ENCODE data around the gene BRD3. TPM values are rescaled to one million over a fixed set of nuclear protein-coding genes. Genes with fewer than 3 reads are reported as not detected.

Gene BRD3
- total and polyA plus RNA-seq, 2 of the 8 experiments (the other 6 are each of a cell fraction or from before 2014, with no cell fraction given): 31.0 to 82.7 TPM

DNA sequence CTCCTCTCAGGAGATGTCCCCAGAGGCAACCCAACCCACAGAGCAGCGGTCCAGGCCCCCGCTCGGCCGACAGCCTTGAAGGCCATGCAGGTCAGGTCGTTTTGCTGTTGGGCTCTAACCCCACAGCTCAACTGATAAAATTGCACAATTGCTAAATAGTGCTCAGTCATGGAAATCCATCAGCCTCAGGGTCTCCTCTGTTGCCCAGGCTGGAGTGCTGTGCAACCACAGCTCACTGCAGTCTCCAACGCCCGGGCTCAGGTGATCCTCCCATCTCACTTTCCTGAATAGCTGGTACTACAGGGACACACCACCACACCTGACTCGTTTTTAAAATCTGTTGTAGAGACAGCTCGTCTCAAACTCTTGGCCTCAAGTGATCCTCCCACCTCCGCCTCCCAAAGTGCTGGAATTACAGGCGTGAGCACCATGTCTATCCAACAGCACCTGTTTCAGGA lies 24.3 kb downstream of the BRD3 start:
- no peak overlapping the region for H3K18ac ChIP-seq (ENCODE audit: extremely low read depth, low read length)
- H4K5ac ChIP-seq (ENCODE audit: insufficient read length, low read depth, low read length): no peak overlapping the region
- H3K9ac ChIP-seq (replicated peaks in 1 of 4; ENCODE audit: extremely low read depth in 1 of 4, low read depth in 3 of 4, low read length in 3 of 4): no peak overlapping the region
- no peak overlapping the region for H3K23ac ChIP-seq (ENCODE audit: insufficient read length)
- no peak overlapping the region for H2BK5ac ChIP-seq (ENCODE audit: low read depth, low read length)
- ChIA-PET CTCF (ENCODE audit: partially characterized antibody) (interaction anchor here (1.5 kb wide), 1 partner anchor 8 kb away, joined by 3 read pairs; no protein-coding TSS in a partner anchor), POLR2A (ENCODE audit: partially characterized antibody) (interaction anchor here (0.8 kb wide), 1 partner anchor 11 kb away, joined by 3 read pairs; no protein-coding TSS in a partner anchor)
- no peak overlapping the region for H4K8ac ChIP-seq (ENCODE audit: extremely low read depth, insufficient read depth, low read length)
- H4K91ac ChIP-seq (replicated peaks; ENCODE audit: insufficient read length, low read length): no peak overlapping the region
- H2AFZ ChIP-seq (ENCODE audit: low read length): no peak overlapping the region
- DNase-seq (ENCODE audit: low read depth in 1 of 2, low spot score in 2 of 2) (no peak), FAIRE-seq (no peak)
- H3K36me3 ChIP-seq (ENCODE audit: control insufficient read depth in 2 of 4, insufficient read depth in 4 of 4, low read length in 3 of 4): peaks cover 38 to 75% (median 62%) of the 10 kb centered on the region in 4 experiments
- no peaks in the 10 kb centered on the region for H3K79me2 ChIP-seq (ENCODE audit: control insufficient read depth in 1 of 2, insufficient read depth in 2 of 2, low read length in 2 of 2)
- H3K27me3 ChIP-seq (replicated peaks in 1 of 4; ENCODE audit: control insufficient read depth in 3 of 4, extremely low read depth in 1 of 4, insufficient read depth in 3 of 4, low read length in 3 of 4): no peaks in the 10 kb centered on the region
- H2BK20ac ChIP-seq (ENCODE audit: low read length): no peak overlapping the region
- 68% methylated on average over 7 of the region's 11 CpGs; no CpG with 5 or more reads in 1 of the 2 experiments for WGBS, 2 experiments (ENCODE audit: extremely low coverage in 1 of 2, insufficient coverage in 1 of 2, insufficient read length in 1 of 2, insufficient replicate concordance in 2 of 2, low coverage in 1 of 2, low lambda C conversion rate in 2 of 2, missing lambda C conversion rate in 1 of 2)
- H3K56ac ChIP-seq (replicated peaks; ENCODE audit: insufficient read length, low read depth, low read length): no peak overlapping the region
- no peaks in the 10 kb centered on the region; a peak in 1 of 7 replicates for H3K4me1 ChIP-seq (replicated peaks in 1 of 4; ENCODE audit: control insufficient read depth in 3 of 4, insufficient read depth in 4 of 4, low read length in 3 of 4)
- H2AK5ac ChIP-seq (ENCODE audit: low read depth, low read length): no peak overlapping the region
- no peak for TF ChIP-seq CEBPB (IDR thresholded peaks at IDR 0.05; ENCODE audit: low read depth, low read length)
- TF ChIP-seq PHF8 (conservative IDR thresholded peaks at IDR 0.05; ENCODE audit: low read depth, low read length): no peak
- no peak for TF ChIP-seq POLR2A (IDR thresholded peaks at IDR 0.05; ENCODE audit: control extremely low read depth in 1 of 2, low read depth in 2 of 2, low read length in 2 of 2)
- no peak for TF ChIP-seq CREB1 (IDR thresholded peaks at IDR 0.05)
- no peak for TF ChIP-seq TBP (IDR thresholded peaks at IDR 0.05; ENCODE audit: low read depth, low read length)
- TF ChIP-seq HDAC2 (IDR thresholded peaks at IDR 0.05; ENCODE audit: borderline replicate concordance in 1 of 2, low read depth in 2 of 2, low read length in 2 of 2): no peak
- no peak for TF ChIP-seq CBX5 (IDR thresholded peaks at IDR 0.05; ENCODE audit: low read depth, low read length)
- TF ChIP-seq TCF12 (IDR thresholded peaks at IDR 0.05; ENCODE audit: low read depth, low read length): no peak
- TF ChIP-seq, protein P1, sequence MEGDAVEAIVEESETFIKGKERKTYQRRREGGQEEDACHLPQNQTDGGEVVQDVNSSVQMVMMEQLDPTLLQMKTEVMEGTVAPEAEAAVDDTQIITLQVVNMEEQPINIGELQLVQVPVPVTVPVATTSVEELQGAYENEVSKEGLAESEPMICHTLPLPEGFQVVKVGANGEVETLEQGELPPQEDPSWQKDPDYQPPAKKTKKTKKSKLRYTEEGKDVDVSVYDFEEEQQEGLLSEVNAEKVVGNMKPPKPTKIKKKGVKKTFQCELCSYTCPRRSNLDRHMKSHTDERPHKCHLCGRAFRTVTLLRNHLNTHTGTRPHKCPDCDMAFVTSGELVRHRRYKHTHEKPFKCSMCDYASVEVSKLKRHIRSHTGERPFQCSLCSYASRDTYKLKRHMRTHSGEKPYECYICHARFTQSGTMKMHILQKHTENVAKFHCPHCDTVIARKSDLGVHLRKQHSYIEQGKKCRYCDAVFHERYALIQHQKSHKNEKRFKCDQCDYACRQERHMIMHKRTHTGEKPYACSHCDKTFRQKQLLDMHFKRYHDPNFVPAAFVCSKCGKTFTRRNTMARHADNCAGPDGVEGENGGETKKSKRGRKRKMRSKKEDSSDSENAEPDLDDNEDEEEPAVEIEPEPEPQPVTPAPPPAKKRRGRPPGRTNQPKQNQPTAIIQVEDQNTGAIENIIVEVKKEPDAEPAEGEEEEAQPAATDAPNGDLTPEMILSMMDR (IDR thresholded peaks at IDR 0.05; ENCODE audit: control extremely low read depth in 1 of 3, insufficient read depth in 1 of 3, low read depth in 1 of 3, low read length in 3 of 3): no peak
- TF ChIP-seq HDAC6 (IDR thresholded peaks at IDR 0.05; ENCODE audit: low read depth, low read length): no peak
- TF ChIP-seq FOSL1 (IDR thresholded peaks at IDR 0.05; ENCODE audit: insufficient read depth, low read depth, low read length): no peak
- no peak overlapping the region for H2BK12ac ChIP-seq (ENCODE audit: low read depth, low read length)
- H2BK120ac ChIP-seq (replicated peaks; ENCODE audit: low read depth, low read length): no peak overlapping the region
- H3K27ac ChIP-seq (ENCODE audit: low read depth, low read length): no peak overlapping the region
- H3K4me3 ChIP-seq (ENCODE audit: extremely low read depth in 1 of 4, insufficient read depth in 2 of 4, low read depth in 3 of 4, low read length in 4 of 4): no peak overlapping the region
- no peaks in the 10 kb centered on the region for H3K9me3 ChIP-seq (ENCODE audit: insufficient read depth in 2 of 2, low read depth in 1 of 2, low read length in 1 of 2)
- H4K20me1 ChIP-seq (replicated peaks in 1 of 2; ENCODE audit: control insufficient read depth in 1 of 2, insufficient read depth in 2 of 2, low read length in 2 of 2): peaks cover 14 to 16% of the 10 kb centered on the region in 2 experiments
- no peak overlapping the region for H3K4me2 ChIP-seq (ENCODE audit: insufficient read depth in 1 of 2, low read depth in 2 of 2, low read length in 2 of 2)
- no peak overlapping the region for H3K4ac ChIP-seq (replicated peaks; ENCODE audit: insufficient read length, low read depth, low read length)
- no peak overlapping the region for H2BK15ac ChIP-seq (ENCODE audit: low read length)
- no peaks in the 10 kb centered on the region for H3K23me2 ChIP-seq (ENCODE audit: low read depth, low read length)
- H3K14ac ChIP-seq (ENCODE audit: insufficient read length): no peak overlapping the region
- peaks cover 4% of the 10 kb centered on the region; the same call in 1 of the 2 replicates for H3K79me1 ChIP-seq (ENCODE audit: low read depth, low read length)
